HG03520 (cell line): Measurements from ENCODE around the gene SKIC8.
A peak's percentile ranks its signal among the peaks of the same experiment; 100 is the strongest.

ENCODE experiments used
- ATAC-seq: cut with Tn5 transposase; IDR thresholded peaks from one replicate; pipeline ENCODE4 v1.9.1; 2021; ENCODE audit warnings: mild to moderate bottlenecking, moderate library complexity; ENCODE audit not compliant: unreplicated experiment

Gene SKIC8

GRCh38 chr15:78299101-78299930 is at the start of gene SKIC8:
TSS of gene SKIC8 (minus strand) at chr15:78299609. CDS start at chr15:78295686, 3,923 bp downstream.
- peak; percentile 68 for ATAC-seq

DNA sequence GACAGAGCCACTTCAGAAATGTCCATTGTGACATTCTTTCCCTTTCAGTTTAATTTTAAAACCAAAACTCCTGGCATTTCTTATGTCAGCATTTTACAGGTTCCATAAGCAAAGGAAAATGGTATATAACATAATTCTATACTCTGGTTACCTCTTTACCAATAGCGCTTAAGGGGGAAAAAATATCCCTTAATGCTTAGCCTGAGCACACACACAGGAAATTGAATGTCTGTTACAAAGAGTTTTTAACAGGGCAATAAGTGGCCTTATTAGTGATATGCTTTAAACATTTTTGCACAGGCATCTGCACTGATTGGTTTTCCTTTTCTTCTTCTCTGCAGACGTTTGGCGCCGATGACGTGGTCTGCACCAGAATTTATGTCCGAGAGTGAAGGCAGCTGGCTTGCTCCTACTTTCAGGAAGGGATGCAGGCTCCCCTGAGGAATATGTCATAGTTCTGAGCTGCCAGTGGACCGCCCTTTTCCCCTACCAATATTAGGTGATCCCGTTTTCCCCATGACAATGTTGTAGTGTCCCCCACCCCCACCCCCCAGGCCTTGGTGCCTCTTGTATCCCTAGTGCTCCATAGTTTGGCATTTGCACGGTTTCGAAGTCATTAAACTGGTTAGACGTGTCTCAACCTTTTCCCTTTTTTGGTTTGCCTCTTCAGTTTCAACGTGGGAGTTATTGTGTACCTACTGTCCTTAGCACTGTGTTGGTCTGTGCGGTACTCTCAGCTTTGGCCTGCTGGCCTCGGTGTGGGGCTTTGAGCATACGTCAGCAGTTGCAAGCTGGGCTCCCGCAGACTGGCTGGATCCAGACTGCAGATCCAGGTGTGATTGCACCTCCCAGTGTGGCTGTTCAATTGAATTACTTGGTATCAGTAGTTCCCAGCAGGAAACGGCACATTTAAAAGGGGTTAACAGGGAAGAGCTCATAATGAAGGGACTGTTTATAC is 48.5 kb upstream of the SKIC8 start:
- no peak for ATAC-seq

DNA sequence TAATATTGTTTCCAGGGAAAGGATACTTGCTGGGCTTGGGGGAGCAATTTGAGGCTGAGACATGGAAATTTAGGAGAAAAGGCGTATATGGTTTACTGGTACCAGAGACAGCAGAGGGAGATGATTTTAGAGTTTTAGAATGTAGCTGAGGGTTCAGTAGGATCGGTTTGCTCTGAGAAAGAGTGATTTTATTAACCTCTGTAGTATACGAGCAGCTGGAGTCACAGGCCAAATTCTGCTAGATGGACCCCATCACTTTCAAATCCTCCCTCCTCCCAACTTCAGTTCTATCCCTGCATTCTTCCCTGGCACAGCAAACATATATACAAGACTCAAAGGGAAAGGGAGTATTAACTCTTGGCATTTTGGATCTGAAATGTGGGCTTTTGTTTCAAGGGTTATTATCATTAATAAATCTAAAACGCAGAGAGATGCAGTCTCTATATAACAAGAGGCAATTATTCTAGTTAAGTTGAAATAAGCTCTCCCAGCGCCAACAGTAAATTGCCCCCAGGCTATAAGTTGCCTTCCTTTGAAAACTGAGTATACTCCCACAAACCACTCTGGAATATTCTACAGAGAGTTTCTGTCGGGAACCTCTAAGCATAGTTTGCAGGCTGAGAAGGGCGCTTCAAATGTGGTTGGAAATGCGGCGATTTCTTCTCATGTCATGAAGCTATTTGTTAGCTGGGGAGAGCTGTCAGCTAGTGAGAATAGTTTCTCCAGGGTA is 46.2 kb upstream of the SKIC8 start:
- no peak for ATAC-seq

DNA sequence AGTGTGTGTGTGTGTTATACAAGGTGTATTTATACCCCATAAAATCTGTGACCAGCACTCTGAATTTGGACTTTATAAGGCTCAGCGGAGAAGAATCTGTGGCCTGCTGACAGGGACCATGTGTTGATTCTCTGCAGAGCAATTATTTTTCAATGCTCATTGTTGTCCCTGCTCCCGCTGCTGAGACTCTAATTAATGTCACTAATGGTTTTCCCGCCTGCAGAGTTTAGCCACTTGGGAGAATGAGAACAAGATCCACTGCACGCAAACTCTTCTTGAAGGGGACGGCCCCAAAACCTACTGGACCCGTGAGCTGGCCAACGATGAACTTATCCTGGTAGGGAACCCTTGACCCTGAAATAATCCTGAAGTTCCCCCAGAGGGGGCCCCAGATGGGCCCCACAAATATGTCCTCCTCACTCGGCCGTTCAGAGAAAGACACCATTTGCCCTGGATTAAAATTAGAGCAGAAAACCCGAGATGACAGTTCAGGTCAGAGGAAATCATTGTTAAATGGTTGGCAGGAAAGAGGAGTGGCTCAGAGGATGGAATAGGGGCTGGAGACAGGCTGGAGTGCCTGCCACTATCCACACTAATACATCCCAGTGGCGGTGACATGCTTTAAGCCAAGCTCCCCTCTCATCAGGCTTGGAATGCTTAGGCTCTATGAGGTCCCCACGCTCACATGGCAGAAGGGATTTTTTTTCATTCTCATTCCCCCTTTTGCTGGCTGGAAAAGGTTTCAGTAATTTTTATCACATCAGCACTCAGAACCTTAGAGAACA is 44.1 kb upstream of the SKIC8 start:
- ATAC-seq = no peak

- no peak for ATAC-seq
These were observed 42.6 kb upstream of the SKIC8 start for GRCh38 chr15:78342021-78342420.

DNA sequence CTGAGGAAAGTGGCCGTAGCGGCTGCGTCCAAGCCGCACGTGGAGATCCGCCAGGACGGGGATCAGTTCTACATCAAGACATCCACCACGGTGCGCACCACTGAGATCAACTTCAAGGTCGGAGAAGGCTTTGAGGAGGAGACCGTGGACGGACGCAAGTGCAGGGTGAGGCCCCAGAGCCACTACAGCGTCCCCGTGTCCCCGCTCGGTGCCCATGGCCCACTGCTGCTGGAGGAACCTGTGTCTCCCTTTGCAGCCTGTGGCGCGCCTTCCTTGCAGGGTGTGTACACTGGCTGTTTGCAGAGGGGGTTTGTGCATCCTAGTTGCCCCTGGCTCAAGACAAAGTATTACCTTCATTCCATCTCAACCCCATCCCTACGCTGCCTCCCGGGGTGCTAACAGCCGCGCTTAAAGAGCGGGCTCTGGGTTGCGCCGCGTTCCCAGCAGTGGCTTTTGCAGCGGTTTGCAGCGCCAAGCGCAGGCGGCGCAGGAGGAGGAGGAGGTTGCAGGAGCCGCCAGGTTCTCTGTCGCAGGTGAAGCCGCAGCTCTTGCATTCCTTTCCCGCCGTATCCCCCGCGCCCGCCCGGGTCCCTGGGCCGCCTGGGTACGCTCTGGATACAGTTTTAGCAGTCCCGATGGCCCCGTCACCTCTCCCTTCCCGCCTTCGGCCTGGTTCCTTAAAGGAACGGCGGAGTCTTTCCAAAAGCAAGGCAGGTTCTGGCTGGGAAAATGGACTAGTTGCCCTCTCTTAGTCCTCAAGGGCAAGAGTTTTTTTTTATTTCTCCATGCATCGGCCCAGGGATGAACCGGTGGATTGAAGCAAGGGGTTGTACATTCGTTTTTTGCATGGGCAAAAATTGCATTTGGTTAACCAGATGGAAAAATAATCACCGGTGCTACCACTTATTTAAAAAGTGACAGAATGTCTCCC is 41.9 kb upstream of the SKIC8 start:
- no peak for ATAC-seq

DNA sequence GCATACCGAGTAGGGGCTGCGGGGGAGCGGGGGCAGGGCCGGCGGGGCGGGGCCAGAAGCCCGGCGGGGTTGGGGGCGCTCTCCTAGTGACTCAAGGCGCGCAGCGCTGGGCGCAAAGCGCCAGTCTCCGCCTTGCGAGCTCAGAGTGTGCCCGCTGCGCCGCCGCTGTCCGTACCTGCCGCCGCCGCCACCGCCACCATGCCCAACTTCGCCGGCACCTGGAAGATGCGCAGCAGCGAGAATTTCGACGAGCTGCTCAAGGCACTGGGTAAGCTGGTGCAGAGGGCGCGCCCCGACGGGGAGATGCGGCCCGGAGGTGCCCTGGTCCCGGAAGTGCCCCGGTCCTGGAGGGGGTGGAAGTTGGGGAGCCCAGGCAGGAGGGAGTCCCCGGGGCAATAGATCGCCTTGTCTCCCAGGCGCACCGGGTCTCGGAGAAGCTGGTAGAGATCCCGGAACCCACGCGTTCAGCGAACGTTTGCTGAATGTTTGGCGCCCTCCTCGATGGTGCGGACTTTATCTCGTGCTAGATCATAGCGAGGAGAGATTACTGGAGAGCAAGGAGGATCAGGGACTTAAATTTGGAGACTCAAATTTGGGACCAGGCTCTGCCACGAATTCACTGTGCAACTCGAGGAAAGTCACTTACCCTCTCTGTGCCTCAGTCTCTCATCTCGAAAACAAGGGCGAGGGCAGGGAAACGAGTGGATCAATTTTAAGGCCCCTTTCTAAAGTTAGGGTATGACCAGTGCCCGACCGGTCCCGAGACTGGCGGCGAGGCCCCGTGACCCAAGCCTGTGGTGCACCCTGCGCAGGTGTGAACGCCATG is 41.0 kb upstream of the SKIC8 start, which contains the start of gene CRABP1:
CRABP1 (plus strand) TSS at position 123 of the 826 bp plus-strand sequence; CDS start at position 199, 76 bp downstream.
- no peak for ATAC-seq

DNA sequence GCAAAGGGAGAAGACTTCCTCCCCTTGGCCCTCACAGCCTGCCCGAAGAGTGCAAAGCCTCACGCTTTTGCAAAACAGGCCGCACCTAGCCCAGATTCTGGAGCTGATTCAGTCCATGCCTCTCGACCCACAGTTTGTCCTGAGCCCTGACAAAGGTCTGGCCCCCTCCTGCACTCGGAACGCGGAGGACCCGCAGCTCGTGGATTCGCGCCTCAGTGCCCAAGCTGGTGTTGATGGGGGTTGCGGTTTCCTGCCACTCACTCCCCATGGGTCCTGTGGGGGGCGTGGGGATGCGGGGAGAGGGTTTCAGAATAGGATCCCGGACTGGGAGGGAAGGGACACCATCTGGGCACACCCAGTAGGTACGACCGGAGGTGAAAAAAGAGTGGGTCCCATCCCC is 40.1 kb upstream of the SKIC8 start:
- no peak for ATAC-seq

GRCh38 chr15:78338781-78339180 is 39.4 kb upstream of the SKIC8 start:
- ATAC-seq = no peak

GRCh38 chr15:78335985-78336384 is 36.6 kb upstream of the SKIC8 start:
- ATAC-seq = no peak

DNA sequence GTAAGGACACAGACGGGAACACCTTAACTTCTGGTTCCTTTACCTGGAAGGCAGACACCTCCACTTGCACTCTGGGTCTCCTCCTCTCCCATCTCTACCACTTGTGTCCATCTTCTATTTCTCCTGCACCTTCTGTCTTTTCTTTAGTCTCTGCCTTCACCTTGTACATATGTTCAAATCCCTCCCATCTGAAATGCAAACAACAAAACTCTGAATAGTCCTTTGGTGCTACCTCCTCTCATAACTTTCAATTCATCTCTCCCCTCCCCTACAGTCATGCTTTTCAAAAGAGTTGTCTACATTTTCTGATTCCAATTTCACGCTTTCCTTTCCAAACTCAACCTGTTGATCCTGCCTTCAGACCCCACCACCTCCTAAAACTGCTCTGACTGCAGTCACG is 35.4 kb upstream of the SKIC8 start:
- ATAC-seq = no peak

- no peak for ATAC-seq
These were observed 30.2 kb upstream of the SKIC8 start for GRCh38 chr15:78329625-78330024.

GRCh38 chr15:78327466-78327865 is 28.1 kb upstream of the SKIC8 start:
- no peak for ATAC-seq

- no peak for ATAC-seq
These were observed 25.9 kb upstream of the SKIC8 start for GRCh38 chr15:78325092-78325843.

DNA sequence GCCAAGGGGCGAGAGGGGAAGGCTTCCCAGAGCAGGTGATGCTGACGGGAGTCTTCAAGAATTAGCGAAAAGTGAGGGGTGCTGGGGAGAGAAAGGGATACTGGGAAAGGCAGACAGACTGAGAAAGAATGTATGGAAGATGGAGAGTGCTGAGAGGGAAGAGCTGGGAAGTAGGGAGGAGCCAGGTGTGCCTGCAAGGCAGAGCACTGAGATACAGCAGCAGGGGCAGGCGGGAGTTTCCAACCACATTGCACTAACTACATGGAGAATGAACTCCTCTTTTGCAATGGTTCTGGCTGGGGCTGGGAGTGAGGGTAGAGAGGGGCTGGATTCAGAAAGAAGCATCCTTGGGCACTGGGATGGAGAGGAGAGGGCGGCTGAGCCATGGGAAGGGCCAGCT is 24.7 kb upstream of the SKIC8 start:
- ATAC-seq = no peak

- no peak for ATAC-seq
These were observed 24.3 kb upstream of the SKIC8 start for GRCh38 chr15:78323693-78324092.

DNA sequence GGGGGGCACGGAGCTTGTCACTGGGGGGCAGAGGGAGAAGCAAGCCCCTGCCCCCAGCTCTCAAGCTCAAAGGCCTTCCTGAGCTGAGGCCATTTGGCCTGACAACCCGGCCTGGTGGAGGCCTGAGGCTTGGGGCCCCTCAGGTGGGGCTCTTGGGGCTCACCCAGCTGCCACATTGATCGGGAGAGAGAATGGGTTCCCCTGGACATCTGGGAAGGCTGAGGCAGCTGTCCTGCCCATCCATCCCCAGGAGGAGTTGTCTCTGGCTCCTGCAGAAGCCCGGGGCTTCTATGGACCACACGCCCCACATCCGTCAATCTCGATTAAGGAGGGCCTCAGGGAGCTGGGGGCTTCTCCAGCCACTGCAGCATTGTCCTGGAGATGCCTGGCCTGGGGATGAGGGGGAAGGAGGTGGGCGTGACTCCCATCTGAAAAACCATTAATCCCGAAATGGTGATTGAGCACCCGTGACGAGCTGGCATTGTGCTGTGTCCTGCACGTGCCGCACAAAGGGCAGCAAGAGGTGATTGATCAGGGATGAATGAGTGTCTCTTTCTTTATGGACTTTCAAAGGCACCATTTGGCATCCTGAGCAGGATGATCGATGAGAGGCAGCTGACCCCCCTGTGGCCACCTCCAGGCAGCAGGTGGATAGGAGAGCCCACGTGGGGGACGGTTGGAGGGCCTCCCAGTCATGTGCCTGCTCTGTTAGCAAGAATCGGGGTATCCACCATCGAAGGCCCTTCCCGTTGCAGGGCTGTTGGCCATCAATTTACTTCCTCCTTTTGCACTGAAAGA is 23.5 kb upstream of the SKIC8 start:
- ATAC-seq = no peak
